GM19043 (cell line): ENCODE data around the gene PDZD2.
"Not testable (repeated sequence)": the region's sequence is repeated elsewhere in the genome, so short reads cannot be mapped to it uniquely, and the experiment has no call there.

ENCODE experiments used
- ATAC-seq: cut with Tn5 transposase; IDR thresholded peaks from one replicate; pipeline ENCODE4 v1.9.1; 2021; ENCODE audit warnings: low read depth; ENCODE audit not compliant: unreplicated experiment

The PDZD2 gene

DNA sequence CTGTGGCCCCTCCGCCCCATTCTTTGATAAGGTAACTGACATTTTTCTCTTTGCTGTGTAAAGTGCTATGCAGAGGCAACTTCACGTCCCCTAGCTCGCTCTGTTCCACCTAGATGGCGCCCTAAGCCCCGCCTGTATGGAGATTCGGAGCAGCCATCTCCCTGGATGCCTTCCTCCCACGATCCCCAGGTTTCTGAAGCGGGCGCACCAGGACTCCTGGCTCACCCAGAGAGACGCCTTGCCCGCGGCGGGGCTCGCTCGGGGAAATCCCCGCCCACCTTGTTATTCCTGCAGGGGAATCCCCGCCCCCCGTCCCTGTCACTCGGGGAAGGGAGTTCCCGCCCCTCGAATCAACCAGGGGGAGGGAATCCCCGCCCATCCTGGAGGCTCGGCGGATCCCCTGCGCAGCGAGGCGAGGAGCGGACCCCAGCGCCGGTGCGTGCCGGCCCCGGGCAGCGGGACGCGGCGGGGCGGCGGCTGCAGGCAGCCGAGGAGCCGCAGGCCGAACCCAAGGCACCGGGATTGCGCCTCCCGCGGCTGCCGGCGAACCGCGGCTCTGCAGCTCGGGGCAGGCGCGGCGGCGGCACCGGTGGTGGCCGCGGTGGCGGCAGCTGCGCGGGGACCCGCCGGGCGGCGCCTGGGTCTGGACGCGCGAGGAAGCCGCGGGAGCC is at the start of gene PDZD2:
TSS of gene PDZD2 (plus strand) at position 384 of the 671 bp plus-strand sequence.
- peak; percentile 76 for ATAC-seq

DNA sequence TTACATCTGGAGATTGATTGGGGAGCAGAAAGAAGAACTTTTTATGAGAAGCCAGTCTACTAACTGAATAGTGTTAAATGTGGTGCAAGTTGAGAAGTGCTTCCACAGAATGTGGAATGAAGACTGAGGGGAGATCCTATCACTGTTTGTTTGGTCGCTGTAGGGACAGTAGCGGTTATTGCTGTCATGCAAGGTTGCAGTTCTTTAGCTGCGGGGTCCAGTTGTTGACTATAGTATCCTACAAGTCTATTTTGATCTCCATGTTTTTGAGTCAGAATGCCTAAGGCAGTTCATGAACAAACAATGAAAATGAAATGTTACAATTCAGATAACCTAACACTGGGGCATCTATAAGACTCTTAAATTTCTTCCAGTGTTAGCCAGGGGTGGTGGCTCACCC is 45.3 kb upstream of the PDZD2 start:
- ATAC-seq = no peak

- ATAC-seq = no peak
These were observed 42.6 kb upstream of the PDZD2 start for GRCh38 chr5:31596354-31596753.

- no peak for ATAC-seq
These were observed 40.0 kb upstream of the PDZD2 start for GRCh38 chr5:31598640-31599611.

DNA sequence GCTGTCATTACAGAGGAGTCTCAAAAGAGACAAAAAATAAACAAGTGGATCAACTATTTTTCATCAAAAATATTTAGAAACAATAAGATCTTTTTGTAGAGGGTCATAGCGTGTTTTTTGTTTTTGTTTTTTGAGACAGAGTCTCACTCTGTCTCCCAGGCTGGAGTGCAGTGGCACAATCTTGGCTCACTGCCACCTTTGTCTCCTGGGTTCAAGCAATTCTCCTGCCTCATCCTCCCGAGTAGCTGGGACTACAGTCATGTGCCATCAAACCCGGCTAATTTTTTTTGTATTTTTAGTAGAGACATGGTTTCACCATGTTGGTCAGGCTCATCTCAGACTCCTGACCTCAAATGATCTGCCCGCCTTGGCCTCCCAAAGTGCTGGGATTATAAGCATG is 36.6 kb upstream of the PDZD2 start:
- ATAC-seq = not testable (repeated sequence)

DNA sequence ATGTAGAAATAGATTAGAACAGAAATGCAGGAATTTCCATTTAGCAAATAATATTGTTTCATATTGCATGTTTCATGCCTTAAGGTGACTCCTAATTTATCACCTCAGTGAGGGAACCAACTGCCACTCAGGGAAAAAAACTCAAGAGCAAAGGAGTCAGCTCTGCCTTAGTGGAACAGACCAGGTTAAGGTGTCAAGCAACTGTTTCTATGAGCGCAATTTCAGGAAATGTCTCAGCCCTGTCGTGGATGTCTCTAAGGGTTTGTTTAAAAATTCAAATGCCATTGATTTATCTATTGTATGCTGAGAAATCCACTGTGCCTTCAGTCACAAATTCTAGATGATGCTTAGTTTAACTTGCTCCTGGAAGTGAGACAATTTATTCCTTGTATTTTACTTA is 34.7 kb upstream of the PDZD2 start:
- ATAC-seq = no peak

DNA sequence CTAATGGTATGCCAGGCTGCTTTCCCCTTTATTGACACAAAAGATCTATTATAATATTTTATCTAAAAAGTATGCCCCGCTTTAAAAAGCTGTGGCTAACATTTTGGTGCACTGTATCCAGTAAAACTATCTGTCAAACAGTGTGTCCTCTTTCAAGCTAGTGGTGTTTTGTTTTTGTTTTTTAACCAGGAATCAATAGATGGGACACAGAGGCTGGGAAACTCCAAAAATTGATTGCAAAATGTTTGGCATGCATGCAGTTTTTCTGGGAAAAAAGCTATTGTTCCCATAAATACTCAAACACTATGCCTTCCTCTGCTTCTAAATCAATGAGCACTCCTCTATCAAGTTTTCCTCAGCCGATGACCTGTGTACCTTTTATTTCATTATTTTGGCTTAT is 34.3 kb upstream of the PDZD2 start:
- no peak for ATAC-seq

DNA sequence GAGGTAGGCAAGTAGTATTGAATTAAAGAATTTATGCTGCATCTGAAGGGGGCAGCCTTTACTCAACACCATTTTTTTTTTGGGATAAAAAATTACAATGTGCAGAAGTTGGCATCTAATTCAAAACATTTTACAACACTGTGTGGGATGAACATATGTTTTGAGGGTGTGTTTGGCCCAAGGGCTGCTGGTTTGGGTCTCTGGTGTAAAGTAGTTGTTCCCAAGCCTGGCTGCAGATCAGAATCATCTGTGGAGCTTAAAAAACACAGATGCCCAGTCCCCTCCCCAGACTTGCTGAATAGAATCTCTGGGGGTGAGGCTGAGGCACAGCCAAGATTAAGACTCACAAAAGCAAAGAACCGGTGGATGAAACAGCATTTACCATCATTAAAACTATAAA is 33.0 kb upstream of the PDZD2 start:
- ATAC-seq = no peak

DNA sequence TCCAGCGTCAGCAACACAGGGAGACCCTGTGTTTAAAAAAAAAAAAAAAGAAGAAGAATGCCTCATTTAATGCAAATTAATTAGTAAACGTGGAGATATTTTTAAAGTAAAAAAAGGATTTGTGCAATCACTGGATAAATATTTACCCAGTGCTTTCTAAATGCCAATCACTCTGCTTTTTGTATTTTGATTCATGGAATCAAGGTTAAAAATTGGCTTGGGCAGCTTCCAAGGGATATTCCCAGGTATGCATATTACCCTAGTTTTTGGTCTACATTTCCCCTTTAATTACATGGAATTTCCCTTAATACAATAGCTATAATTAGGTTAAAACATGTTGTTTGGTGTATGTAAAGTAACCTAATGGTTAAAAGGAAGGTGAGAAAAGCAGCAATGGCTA is 31.4 kb upstream of the PDZD2 start:
- no peak for ATAC-seq

DNA sequence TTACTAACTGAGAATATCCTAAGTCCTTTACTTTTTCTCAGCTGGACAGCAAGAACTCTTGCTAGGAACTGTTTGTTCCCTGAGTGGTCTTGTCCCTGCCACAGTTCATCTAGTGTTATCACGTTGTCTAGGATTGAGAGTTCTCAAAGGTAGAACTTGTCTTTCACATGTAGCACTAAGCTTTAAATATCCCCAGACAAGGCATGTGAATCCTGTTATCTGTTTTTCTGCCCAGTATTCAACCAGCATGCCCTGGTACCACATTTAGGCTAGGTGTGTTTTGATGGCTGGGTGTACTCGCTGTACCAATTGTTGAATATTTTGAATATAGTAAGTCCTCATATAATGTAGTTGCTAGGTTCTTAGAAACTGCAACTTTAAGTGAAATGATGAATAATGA is 27.9 kb upstream of the PDZD2 start:
- no peak for ATAC-seq

- no peak for ATAC-seq
These were observed 25.3 kb upstream of the PDZD2 start for GRCh38 chr5:31613651-31614050.

- no peak for ATAC-seq
These were observed 24.5 kb upstream of the PDZD2 start for GRCh38 chr5:31614151-31615020.

DNA sequence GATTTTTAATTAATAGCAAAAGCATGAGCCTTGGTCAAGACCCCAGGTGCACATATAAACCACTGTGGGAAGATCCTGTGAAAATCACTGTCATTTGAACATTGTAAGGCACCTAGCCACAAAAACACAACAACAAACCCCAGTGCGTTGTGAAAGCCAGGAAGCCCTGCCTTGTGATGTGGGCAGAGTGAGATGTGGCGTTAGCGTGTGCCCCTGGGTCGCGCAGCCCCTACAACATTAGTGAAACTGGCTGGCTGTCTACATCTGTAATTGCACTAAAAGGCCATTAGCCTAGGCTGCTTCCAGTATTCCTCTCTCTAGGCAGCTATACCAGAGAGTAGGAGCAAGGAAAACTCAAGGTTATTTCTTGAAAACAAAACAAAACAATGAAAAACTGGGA is 21.1 kb upstream of the PDZD2 start:
- no peak for ATAC-seq

DNA sequence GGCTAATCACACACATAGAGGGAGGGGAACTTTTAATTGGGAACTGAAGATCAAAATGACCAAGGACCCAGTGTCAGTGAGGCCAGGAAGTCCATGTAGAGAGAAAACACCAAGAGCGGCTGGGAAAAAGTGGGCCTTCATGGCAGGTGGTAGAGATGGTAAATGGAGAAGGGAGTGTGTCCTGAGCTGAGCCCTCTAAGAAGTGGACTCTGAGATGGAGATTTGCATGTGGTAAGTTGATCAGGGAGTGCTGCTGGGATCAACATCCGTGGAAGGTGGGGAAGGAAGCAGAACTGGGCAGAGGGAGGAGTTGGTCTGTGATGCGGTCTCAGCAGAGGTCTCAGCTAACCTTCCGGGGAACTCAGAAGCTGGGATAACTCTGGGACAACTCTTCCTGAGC is 18.9 kb upstream of the PDZD2 start:
- ATAC-seq = no peak

GRCh38 chr5:31623249-31623648 is 15.7 kb upstream of the PDZD2 start:
- ATAC-seq = no peak

DNA sequence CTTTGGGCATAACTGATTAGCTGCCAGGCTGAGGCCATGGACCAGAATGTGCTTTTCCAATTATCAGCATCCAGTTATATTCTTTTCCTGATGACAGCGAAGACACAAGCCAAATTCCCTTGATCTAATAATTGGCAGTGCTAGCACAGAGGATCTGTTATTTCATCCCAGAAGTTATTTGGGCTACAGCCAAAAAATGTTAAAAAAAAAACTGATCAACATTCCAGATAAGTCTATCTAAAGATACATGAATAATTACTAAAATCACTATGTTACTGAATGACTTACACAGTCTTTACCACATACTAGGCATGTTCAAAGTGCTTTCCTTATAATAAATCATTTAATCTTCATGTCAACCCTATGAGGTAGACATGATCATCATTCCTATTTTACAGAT is 13.5 kb upstream of the PDZD2 start:
- no peak for ATAC-seq

DNA sequence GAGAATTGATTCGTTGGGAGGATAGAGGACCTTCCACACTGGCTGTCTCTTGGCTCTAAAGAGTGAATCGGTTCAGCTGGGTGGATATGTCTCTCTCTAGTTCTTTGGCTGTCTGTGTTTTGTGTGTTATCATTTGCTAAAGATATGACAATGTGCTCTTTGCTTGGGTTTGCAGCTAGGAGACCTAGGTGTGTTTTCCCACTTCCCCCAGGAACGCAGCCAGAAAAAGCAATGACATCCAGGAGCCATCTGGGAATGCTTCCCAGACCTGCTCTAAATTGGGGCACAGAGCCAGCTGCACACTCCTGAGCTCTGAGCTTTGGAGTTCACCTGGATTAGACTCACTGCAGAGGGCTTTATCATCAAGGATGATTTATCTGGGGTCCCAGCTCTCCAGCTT is 12.8 kb upstream of the PDZD2 start:
- no peak for ATAC-seq

DNA sequence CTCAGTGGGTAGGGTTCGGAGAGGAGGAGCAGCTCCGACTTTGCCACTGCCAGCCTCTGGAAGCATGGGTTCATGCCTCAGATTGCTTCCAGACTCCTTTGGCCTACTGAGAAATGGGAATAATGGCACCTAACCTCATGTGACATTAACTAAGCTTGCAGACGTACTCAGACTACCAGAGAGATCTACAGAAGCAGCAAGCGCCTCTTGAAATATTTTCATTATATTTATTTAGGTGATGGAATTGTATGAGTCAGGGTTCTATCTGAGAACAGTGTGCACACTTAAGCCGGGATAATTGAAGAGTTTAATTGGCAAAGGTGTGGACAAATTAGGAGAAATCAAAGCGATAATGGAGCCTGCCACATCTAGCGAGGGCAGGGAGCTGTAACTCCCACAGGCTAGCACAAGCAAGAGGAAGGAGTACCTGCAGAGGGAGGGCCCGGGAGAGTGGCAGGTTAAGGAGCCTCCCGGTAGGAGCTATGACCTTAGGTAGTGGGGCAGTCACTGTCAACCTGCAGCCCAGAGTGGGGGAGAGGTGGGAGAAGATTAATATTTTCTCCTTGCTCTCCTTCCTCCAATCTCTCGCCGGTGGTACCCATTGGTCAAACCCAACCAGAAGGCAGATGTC is 12.2 kb upstream of the PDZD2 start:
- no peak for ATAC-seq

DNA sequence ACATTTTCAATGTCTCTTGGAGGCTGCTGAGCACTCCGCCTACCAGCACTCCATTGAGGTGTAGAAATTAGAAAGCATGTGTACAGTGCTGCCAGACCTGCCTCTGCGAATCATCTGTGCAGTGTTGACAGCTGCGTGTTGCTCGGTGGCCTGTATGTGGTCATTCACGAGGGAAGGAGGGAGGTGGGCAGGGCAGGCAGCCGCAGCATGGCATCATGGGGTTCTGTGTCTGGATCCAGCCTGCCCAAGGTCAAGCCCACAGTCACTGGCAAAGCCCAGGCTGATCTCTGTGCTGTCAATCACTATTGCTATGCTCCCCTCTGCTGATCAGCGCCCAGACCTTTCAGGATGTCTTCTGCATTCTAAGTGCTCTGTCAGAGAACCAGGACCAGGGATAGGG is 8.0 kb upstream of the PDZD2 start:
- no peak for ATAC-seq

DNA sequence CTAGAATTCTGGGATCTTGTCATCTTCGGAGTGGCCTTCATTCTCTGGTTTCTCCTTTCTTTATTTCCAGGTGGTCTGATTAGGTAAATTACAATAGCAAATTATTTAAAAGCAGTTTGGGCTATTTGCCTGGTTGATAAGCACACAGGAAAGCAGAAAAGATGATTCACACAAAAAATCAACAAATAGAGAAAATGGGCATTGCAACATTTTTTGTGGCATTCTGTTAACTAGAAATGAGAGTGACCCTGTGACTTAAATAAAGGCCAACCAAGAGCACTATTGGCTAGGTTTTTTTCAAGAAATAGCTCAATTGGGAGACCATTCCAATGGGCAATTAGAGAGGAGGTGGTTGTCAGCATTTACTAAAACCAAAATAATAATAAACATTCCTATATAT is 6.5 kb upstream of the PDZD2 start:
- no peak for ATAC-seq

DNA sequence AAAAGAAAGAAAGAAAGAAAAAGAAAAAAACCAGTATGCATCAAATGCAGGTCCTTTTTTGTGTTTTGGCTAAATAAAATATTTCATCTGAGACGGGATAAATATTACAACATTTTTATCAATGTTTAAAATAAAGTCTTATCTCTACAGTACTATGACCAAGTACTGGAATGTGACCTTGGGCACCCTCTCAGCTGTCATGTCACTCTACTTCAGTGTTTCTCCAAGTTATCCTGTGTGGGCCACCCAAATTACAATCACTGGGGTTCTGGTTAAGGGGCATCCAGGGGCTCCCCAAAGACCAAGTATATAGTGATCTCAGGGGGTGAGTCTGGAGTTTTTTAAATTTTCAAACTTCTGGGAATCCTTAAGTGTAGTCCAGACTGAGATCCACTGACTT is 3.5 kb upstream of the PDZD2 start:
- no peak for ATAC-seq
